Keratinocyte (primary cell): ENCODE results near the gene PARD3. TPM values are rescaled to one million over a fixed set of nuclear protein-coding genes. Genes with fewer than 3 reads are reported as not detected.

Experiments used
- DNase-seq: peaks from one replicate; pipeline ENCODE4 v3.0.0-alpha.2; 2011; ENCODE audit warnings: low read depth, missing footprints, low spot score
- FAIRE-seq: peaks from 2 replicates; lab custom pipeline; 2011; peaks lifted over from hg19 to GRCh38; lab: Jason Lieb, UNC
- H2AFZ ChIP-seq: 2 replicates; pipeline ENCODE4 v1.6.0; 2012; ENCODE audit warnings: low read length, control low read depth, inconsistent platforms; ENCODE audit not compliant: control insufficient read depth
- H3K27ac ChIP-seq: 2 replicates; pipeline ENCODE4 v1.5.1; 2011; ENCODE audit warnings: low read length; ENCODE audit not compliant: control insufficient read depth, insufficient read depth
- H3K27me3 ChIP-seq: 3 replicates; pipeline ENCODE4 v1.6.0; 2011; ENCODE audit warnings: low read length; ENCODE audit not compliant: control insufficient read depth, insufficient read depth; ENCODE audit errors: extremely low read depth
- H3K36me3 ChIP-seq, 2 experiments: 2 replicates in 1 of 2; 3 replicates in 1 of 2; pipeline ENCODE4 v1.5.1; 2011; ENCODE audit warnings: low read length in 2 of 2, mild to moderate bottlenecking in 1 of 2; ENCODE audit not compliant: control insufficient read depth in 2 of 2, insufficient read depth in 2 of 2; ENCODE audit errors: extremely low read depth in 1 of 2
- H3K4me1 ChIP-seq: 3 replicates; pipeline ENCODE4 v1.5.1; 2011; ENCODE audit warnings: low read length; ENCODE audit not compliant: control insufficient read depth, insufficient read depth; ENCODE audit errors: extremely low read depth
- H3K4me2 ChIP-seq: 3 replicates; pipeline ENCODE4 v1.6.0; 2011; ENCODE audit warnings: low read depth, low read length; ENCODE audit not compliant: control insufficient read depth, insufficient read depth; ENCODE audit errors: extremely low read depth
- H3K4me3 ChIP-seq, 3 experiments: fragments of 200-600 bp in 1 of 3; sonication (generic) in 1 of 3; 2 replicates in 2 of 3; 3 replicates in 1 of 3; pipeline ENCODE4 v1.5.1; 2011 to 2016; ENCODE audit warnings: low read length in 3 of 3, mild to moderate bottlenecking in 3 of 3, control low read depth in 2 of 3, inconsistent platforms in 1 of 3, low read depth in 1 of 3, mixed read lengths in 1 of 3, mixed run types in 1 of 3, moderate library complexity in 1 of 3; ENCODE audit not compliant: control insufficient read depth in 2 of 3, insufficient read depth in 2 of 3; ENCODE audit errors: extremely low read depth in 1 of 3
- H3K79me2 ChIP-seq: 2 replicates; pipeline ENCODE4 v1.6.0; 2012; ENCODE audit warnings: low read length; ENCODE audit not compliant: control insufficient read depth, insufficient read depth
- H3K9ac ChIP-seq: 3 replicates; pipeline ENCODE4 v1.6.0; 2011; ENCODE audit warnings: low read length; ENCODE audit not compliant: control insufficient read depth, insufficient read depth; ENCODE audit errors: extremely low read depth
- H3K9me1 ChIP-seq: 3 replicates; pipeline ENCODE4 v1.6.0; 2011; ENCODE audit warnings: low read length; ENCODE audit not compliant: control insufficient read depth, insufficient read depth; ENCODE audit errors: extremely low read depth
- H3K9me3 ChIP-seq: 2 replicates; pipeline ENCODE4 v1.5.1; 2012; ENCODE audit warnings: low read depth, low read length; ENCODE audit not compliant: control insufficient read depth
- H4K20me1 ChIP-seq: 3 replicates; pipeline ENCODE4 v1.6.0; 2011; ENCODE audit warnings: low read length; ENCODE audit not compliant: control insufficient read depth, insufficient read depth; ENCODE audit errors: extremely low read depth
- EZH2 ChIP-seq: IDR thresholded peaks from one replicate; pipeline ENCODE4 v1.6.1; 2012; ENCODE audit warnings: inconsistent platforms, mild to moderate bottlenecking, low read length, moderate library complexity
- dilution Hi-C: fragments of 300-500 bp; cut with MboI; formaldehyde crosslinking; loops from one replicate; pipeline ENCODE4 v1.7.0; 2020; ENCODE audit warnings: low sequenced_read_pairs; ENCODE audit not compliant: extremely low pct_ligation_motif_present
- polyA plus RNA-seq, 5 experiments: library from polyadenylated mRNA; depleted of rRNA in 3 of 5; stranded (reverse) in 3 of 5; stranded (forward) in 1 of 5; unstranded in 1 of 5; fragments of >200 nt; gene quantifications; 1 replicate in 1 of 5; 2 replicates in 3 of 5; 3 replicates in 1 of 5; pipeline versions ENCODE4 v1.2.1 to v1.2.3, GENCODE V29; 2011 to 2012; ENCODE audit warnings: missing spikeins in 2 of 5, low read depth in 1 of 5, low replicate concordance in 1 of 5
- TF ChIP-seq, protein P1 (sequence below), 3 experiments: IDR thresholded peaks in 1 of 3; conservative IDR thresholded peaks in 1 of 3; optimal IDR thresholded peaks in 1 of 3; 2 replicates in 2 of 3; 3 replicates in 1 of 3; pipeline versions ENCODE3 to v1.5.1; 2011; ENCODE audit warnings: low read length in 3 of 3, mild to moderate bottlenecking in 3 of 3, moderate library complexity in 2 of 3, control low read depth in 1 of 3, inconsistent platforms in 1 of 3; ENCODE audit not compliant: insufficient read depth in 2 of 3; ENCODE audit errors: extremely low read depth in 1 of 3

Gene PARD3
- polyA plus RNA-seq, 1 donor (not counting 4 experiments of a cell fraction or from before 2014, with no cell fraction given) = 46.4 TPM

- H3K4me2 ChIP-seq = no peak overlapping the region
- no peak overlapping the region for H2AFZ ChIP-seq
- no peaks in the 10 kb centered on the region for H3K9me3 ChIP-seq
- dilution Hi-C loops = no loop called here
- H3K9me1 ChIP-seq = no peaks in the 10 kb centered on the region
- no peak overlapping the region for H3K4me3 ChIP-seq
- TF ChIP-seq, protein P1, sequence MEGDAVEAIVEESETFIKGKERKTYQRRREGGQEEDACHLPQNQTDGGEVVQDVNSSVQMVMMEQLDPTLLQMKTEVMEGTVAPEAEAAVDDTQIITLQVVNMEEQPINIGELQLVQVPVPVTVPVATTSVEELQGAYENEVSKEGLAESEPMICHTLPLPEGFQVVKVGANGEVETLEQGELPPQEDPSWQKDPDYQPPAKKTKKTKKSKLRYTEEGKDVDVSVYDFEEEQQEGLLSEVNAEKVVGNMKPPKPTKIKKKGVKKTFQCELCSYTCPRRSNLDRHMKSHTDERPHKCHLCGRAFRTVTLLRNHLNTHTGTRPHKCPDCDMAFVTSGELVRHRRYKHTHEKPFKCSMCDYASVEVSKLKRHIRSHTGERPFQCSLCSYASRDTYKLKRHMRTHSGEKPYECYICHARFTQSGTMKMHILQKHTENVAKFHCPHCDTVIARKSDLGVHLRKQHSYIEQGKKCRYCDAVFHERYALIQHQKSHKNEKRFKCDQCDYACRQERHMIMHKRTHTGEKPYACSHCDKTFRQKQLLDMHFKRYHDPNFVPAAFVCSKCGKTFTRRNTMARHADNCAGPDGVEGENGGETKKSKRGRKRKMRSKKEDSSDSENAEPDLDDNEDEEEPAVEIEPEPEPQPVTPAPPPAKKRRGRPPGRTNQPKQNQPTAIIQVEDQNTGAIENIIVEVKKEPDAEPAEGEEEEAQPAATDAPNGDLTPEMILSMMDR (optimal IDR thresholded peaks at IDR 0.05 in 1 of 3, IDR thresholded peaks at IDR 0.05 in 1 of 3, conservative IDR thresholded peaks at IDR 0.05 in 1 of 3; ENCODE audit: extremely low read depth in 1 of 3, insufficient read depth in 2 of 3, low read length in 3 of 3) = no peak
- TF ChIP-seq EZH2 = no peak
- no peaks in the 10 kb centered on the region for H4K20me1 ChIP-seq
- H3K27ac ChIP-seq = no peak overlapping the region
- H3K79me2 ChIP-seq = peaks cover 65% of the 10 kb centered on the region
- H3K27me3 ChIP-seq = no peaks in the 10 kb centered on the region
- H3K36me3 ChIP-seq = no peaks in the 10 kb centered on the region
- FAIRE-seq (no peak), DNase-seq (no peak)
- no peak overlapping the region for H3K9ac ChIP-seq
- H3K4me1 ChIP-seq = peaks cover 3% of the 10 kb centered on the region
Measured at GRCh38 chr10:34781711-34782110, 33.4 kb downstream of the PARD3 start.

DNA sequence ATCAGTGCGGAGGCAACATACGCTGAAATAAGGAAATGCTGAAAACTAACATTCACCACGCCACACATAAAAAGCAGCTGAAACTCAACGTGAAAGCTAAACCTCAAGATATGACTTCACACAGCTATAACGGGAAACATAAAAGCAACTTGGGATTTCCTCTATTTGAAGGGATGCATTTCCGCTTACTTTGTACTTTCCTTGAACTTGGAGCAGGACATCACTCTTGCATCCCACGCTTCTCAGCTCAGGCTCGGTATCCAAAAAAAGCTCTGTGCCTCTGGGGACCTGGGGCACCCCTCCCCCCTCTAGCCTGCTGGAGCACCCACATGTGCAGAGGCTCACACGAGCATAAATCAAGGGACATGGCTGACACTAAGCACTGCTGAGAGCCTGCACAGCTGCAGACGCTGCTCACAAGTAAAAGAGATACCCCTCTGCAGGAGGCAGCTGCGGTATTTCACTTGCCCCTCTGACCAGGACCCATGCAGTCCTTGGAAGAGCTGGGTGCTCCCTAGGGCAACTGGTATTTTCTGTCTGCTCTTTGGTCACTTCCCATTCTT is 34.2 kb downstream of the PARD3 start:
- Histone ChIP-seq H3K27ac (no peak overlapping the region), H3K9me3 (no peaks in the 10 kb centered on the region), H3K4me3 (no peak overlapping the region), H3K4me1 (peaks cover 3% of the 10 kb centered on the region), H3K79me2 (peaks cover 64% of the 10 kb centered on the region), H3K9me1 (no peaks in the 10 kb centered on the region), H3K27me3 (no peaks in the 10 kb centered on the region), H2AFZ (no peak overlapping the region), H3K4me2 (no peak overlapping the region), H4K20me1 (no peaks in the 10 kb centered on the region), H3K9ac (no peak overlapping the region), H3K36me3 (no peaks in the 10 kb centered on the region)
- FAIRE-seq (no peak), DNase-seq (no peak)
- dilution Hi-C loops = no loop called here
- TF ChIP-seq, protein P1 (optimal IDR thresholded peaks at IDR 0.05 in 1 of 3, IDR thresholded peaks at IDR 0.05 in 1 of 3, conservative IDR thresholded peaks at IDR 0.05 in 1 of 3; ENCODE audit: extremely low read depth in 1 of 3, insufficient read depth in 2 of 3, low read length in 3 of 3) = no peak
- TF ChIP-seq EZH2 = no peak
